ENCODE measurements around the gene SOX10.
"Not testable (repeated sequence)": the region's sequence is repeated elsewhere in the genome, so short reads cannot be mapped to it uniquely, and the experiment has no call there.

SOX10 gene

GRCh38 chr22:37953062-37953436, 31.3 kb downstream of the SOX10 start:
- DNase-seq (ENCODE audit: insufficient read length) (no peak), FAIRE-seq (no peak)
- TF ChIP-seq TAF1 (IDR thresholded peaks at IDR 0.05; ENCODE audit: borderline replicate concordance, low read depth, low read length) (no peak), POLR2AphosphoS5 (IDR thresholded peaks at IDR 0.05; ENCODE audit: low read depth, low read length) (no peak), POLR2A (IDR thresholded peaks at IDR 0.05; ENCODE audit: low read depth, low read length) (no peak)

DNA sequence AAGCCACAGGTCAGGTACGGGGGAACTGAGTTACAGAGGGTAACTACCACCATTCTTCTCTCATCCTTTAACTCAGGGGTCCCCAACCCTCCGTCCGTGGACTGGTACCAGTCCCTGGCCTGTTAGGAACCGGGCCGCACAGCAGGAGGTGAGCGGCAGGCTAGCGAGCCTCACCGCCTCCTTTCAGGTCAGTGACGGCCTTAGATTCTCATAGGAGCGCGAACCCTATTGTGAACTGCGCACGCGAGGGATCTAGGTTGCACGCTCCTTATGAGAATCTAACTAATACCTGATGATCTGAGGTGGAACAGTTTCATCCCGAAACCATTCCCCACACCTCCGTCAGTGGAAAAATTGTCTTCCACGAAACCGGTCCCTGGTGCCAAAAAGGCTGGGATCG, 31.7 kb downstream of the SOX10 start:
- DNase-seq (ENCODE audit: insufficient read length); FAIRE-seq: not testable (repeated sequence)

GRCh38 chr22:37951305-37951704, 33.0 kb downstream of the SOX10 start:
- TF ChIP-seq POLR2AphosphoS5 (IDR thresholded peaks at IDR 0.05; ENCODE audit: low read depth, low read length) (no peak), TAF1 (IDR thresholded peaks at IDR 0.05; ENCODE audit: borderline replicate concordance, low read depth, low read length) (no peak)
- no peak for FAIRE-seq

DNA sequence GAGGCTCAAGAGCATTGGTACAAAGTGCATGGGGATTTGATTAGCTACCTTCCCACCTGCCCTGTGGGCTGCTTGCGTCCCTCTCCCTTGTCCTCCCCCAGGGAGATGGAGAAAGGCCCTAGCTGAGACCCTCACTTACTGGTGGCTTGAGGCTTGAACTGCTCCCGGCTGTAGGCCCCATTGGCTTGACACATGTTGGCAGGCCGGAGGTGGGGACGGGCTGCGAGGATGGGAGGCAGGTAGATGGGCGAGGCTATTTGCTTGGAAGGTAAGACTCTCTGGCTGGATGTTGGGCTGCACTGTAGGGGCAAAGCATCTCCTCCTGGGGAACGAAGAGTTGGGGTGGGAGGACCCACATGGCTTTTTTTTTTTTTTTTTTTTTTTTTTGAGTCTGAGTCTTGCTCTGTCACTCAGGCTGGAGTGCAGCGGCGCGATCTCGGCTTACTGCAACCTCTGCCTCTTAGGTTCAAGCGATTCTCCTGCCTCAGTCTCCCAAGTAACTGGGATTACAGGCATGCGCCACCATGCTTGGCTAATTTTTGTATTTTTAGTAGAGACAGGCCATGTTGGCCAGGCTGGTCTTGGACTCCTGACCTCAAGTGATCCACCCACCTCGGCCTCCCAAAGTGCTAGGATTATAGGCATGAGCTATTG, 37.1 kb downstream of the SOX10 start:
- FAIRE-seq; DNase-seq (ENCODE audit: insufficient read length): not testable (repeated sequence)

More at GRCh38 chr22:37951305-37951704, 33.0 kb downstream of the SOX10 start:
- no peak for DNase-seq (ENCODE audit: insufficient read length)

GRCh38 chr22:37944423-37944822, 39.9 kb downstream of the SOX10 start:
- DNase-seq (ENCODE audit: insufficient read length); FAIRE-seq: not testable (repeated sequence)

GRCh38 chr22:37943825-37944198, 40.5 kb downstream of the SOX10 start:
- no peak for FAIRE-seq
- TF ChIP-seq POLR2AphosphoS5 (IDR thresholded peaks at IDR 0.05; ENCODE audit: low read depth, low read length) (no peak), POLR2A (IDR thresholded peaks at IDR 0.05; ENCODE audit: low read depth, low read length) (no peak), TAF1 (IDR thresholded peaks at IDR 0.05; ENCODE audit: borderline replicate concordance, low read depth, low read length) (no peak)

DNA sequence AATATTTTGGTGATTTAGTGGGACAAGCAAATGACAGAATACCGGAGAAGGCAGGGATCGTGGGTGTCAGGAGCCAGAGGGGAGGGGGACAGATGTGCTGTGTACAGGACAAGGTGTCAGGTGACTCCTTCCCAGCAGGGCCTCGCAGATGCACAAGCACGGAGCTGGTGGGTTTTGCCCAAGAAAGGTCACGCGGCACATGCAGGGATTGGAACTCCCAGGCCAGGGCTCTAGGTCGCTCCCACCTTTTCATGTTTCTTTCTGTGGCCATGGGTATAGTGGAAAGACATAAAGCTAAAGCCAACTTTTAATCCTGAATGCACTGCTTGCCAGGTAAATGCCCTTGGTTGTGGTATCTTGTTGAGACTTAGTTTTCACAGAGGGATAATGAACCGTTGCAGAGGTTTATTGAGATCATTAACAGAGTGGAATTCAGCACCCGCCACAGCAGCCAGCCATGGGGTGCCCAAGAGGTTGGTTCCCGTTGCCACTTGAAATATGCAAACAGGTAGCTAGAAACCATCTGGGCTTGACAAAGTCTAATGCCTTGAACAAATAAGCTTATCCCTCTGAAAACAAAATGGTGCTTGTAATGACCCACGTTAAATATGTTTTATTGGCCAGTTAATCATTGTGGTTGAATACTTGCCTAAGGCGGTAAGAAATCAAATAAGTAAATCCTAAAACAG, 41.1 kb downstream of the SOX10 start:
- TF ChIP-seq TAF1 (IDR thresholded peaks at IDR 0.05; ENCODE audit: borderline replicate concordance, low read depth, low read length): no peak
- TF ChIP-seq POLR2AphosphoS5 (IDR thresholded peaks at IDR 0.05; ENCODE audit: low read depth, low read length): no peak
- TF ChIP-seq POLR2A (IDR thresholded peaks at IDR 0.05; ENCODE audit: low read depth, low read length): no peak
- no peak for FAIRE-seq
- no peak for DNase-seq (ENCODE audit: insufficient read length)

More at GRCh38 chr22:37943825-37944198, 40.5 kb downstream of the SOX10 start:
- DNase-seq (ENCODE audit: insufficient read length): no peak

- FAIRE-seq: no peak
- no peak for DNase-seq (ENCODE audit: insufficient read length)
- TF ChIP-seq TAF1 (IDR thresholded peaks at IDR 0.05; ENCODE audit: borderline replicate concordance, low read depth, low read length): no peak
- no peak for TF ChIP-seq POLR2AphosphoS5 (IDR thresholded peaks at IDR 0.05; ENCODE audit: low read depth, low read length)
- TF ChIP-seq POLR2A (IDR thresholded peaks at IDR 0.05; ENCODE audit: low read depth, low read length): no peak
Observed at GRCh38 chr22:37942133-37942532, 42.2 kb downstream of the SOX10 start.

GRCh38 chr22:37940698-37941376, 43.5 kb downstream of the SOX10 start:
- TF ChIP-seq TAF1 (IDR thresholded peaks at IDR 0.05; ENCODE audit: borderline replicate concordance, low read depth, low read length): no peak
- DNase-seq (ENCODE audit: insufficient read length): no peak
- FAIRE-seq: no peak

GRCh38 chr22:37933711-37934376, 50.5 kb downstream of the SOX10 start:
- FAIRE-seq (peak; percentile 98), DNase-seq (ENCODE audit: insufficient read length) (peak; percentile 92)
- TF ChIP-seq POLR2AphosphoS5 (IDR thresholded peaks at IDR 0.05; ENCODE audit: low read depth, low read length): no peak
- TF ChIP-seq POLR2A (IDR thresholded peaks at IDR 0.05; ENCODE audit: low read depth, low read length): no peak
- no peak for TF ChIP-seq TAF1 (IDR thresholded peaks at IDR 0.05; ENCODE audit: borderline replicate concordance, low read depth, low read length)

- TF ChIP-seq POLR2A (IDR thresholded peaks at IDR 0.05; ENCODE audit: low read depth, low read length): no peak
- TF ChIP-seq TAF1 (IDR thresholded peaks at IDR 0.05; ENCODE audit: borderline replicate concordance, low read depth, low read length): no peak
- no peak for TF ChIP-seq POLR2AphosphoS5 (IDR thresholded peaks at IDR 0.05; ENCODE audit: low read depth, low read length)
- FAIRE-seq: no peak
- DNase-seq (ENCODE audit: insufficient read length): no peak
Observed at GRCh38 chr22:37932821-37933578, 51.4 kb downstream of the SOX10 start.

DNA sequence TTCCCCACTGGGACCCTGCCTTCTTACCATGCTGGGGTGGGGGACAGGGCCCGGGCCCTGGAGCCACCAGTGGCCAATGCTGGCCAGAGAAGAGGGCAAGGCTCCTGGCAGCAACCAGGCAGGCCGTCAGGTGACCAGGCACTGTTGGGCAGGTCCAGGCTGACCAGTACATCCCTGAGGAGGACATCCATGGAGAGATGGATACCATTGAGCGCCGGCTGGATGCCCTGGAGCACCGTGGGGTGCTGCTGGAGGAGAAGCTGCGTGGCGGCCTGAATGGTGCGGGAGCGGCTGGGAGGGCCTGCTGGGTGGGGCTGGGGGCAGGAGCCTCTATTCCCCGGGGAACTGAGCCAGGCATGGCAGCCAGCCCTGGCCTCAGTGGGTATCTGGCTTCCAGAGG, 52.0 kb downstream of the SOX10 start:
- no peak for FAIRE-seq
- no peak for DNase-seq (ENCODE audit: insufficient read length)
- no peak for TF ChIP-seq POLR2AphosphoS5 (IDR thresholded peaks at IDR 0.05; ENCODE audit: low read depth, low read length)
- TF ChIP-seq TAF1 (IDR thresholded peaks at IDR 0.05; ENCODE audit: borderline replicate concordance, low read depth, low read length): no peak
- TF ChIP-seq POLR2A (IDR thresholded peaks at IDR 0.05; ENCODE audit: low read depth, low read length): no peak
